ENCODE results near the gene TUT7. TPM values are rescaled to one million over a fixed set of nuclear protein-coding genes. Genes with fewer than 3 reads are reported as not detected.

Gene TUT7
- total and polyA plus RNA-seq, 8 donors = 9.8 to 26.2 (median 12.1) TPM

DNA sequence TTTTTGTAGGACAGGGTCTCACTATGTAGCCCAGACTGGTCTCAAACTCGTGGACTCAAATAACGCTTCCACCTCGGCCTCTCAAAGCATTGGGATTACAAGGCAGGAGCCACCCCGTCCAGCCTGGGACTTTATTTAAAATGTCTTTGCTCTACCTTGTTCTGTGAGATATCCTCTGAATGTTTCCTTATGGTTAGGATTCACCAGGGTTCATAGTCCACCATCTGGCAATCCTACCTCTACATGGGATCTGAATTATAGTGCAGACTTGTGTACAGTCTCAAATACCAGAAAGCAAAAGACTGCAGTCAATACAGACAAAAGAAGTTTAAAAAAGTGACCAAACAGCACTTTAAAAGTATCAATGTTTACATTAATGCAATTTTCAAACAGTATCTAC is 82.0 kb downstream of the TUT7 start:
- 95 to 96% methylated on average over 4 of the region's 4 CpGs for WGBS, 2 donors
- Histone ChIP-seq H3K4me3 (no peak overlapping the region), H3K36me3 (peaks cover 0 to 16% (median 0%) of the 10 kb centered on the region in 3 donors), H3K4me1 (no peaks in the 10 kb centered on the region), H3K9me3 (no peaks in the 10 kb centered on the region), H3K27me3 (no peaks in the 10 kb centered on the region), H3K27ac (no peak overlapping the region)
- no peak for DNase-seq
- no peak for ATAC-seq
- FAIRE-seq = no peak
- intact Hi-C loops (cut with DNase I) = no loop called here
- TF ChIP-seq, protein P1, sequence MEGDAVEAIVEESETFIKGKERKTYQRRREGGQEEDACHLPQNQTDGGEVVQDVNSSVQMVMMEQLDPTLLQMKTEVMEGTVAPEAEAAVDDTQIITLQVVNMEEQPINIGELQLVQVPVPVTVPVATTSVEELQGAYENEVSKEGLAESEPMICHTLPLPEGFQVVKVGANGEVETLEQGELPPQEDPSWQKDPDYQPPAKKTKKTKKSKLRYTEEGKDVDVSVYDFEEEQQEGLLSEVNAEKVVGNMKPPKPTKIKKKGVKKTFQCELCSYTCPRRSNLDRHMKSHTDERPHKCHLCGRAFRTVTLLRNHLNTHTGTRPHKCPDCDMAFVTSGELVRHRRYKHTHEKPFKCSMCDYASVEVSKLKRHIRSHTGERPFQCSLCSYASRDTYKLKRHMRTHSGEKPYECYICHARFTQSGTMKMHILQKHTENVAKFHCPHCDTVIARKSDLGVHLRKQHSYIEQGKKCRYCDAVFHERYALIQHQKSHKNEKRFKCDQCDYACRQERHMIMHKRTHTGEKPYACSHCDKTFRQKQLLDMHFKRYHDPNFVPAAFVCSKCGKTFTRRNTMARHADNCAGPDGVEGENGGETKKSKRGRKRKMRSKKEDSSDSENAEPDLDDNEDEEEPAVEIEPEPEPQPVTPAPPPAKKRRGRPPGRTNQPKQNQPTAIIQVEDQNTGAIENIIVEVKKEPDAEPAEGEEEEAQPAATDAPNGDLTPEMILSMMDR (IDR thresholded peaks at IDR 0.05) = no peak

DNA sequence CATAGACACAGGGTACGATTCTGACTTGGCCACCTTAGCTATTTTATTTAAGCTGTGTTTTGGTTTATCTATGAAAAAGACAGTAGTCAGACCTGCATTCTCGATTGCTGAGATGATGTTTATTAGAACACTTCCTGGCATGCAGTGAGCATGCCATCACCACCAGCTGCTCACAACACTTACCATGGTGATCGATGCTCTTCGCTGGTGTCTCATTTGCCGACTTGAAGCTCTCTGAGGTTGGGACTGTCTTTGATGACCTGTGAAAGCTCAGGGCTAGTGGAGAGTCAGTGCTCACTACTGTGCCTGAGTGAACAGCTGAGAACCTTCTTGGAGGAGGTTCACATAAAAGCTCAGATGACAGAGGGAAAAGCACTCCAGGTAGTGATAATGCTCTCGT is 90.3 kb downstream of the TUT7 start:
- H3K4me1 ChIP-seq = no peaks in the 10 kb centered on the region
- FAIRE-seq = no peak
- intact Hi-C loops (cut with DNase I) = no loop called here
- no peaks in the 10 kb centered on the region for H3K27me3 ChIP-seq
- TF ChIP-seq, protein P1 (IDR thresholded peaks at IDR 0.05) = no peak
- WGBS, 2 donors = 87 to 91% methylated on average over 6 of the region's 6 CpGs
- H3K27ac ChIP-seq = no peak overlapping the region
- H3K9me3 ChIP-seq = no peaks in the 10 kb centered on the region
- ATAC-seq = no peak
- H3K36me3 ChIP-seq = peaks cover 0 to 18% (median 6%) of the 10 kb centered on the region in 3 donors
- H3K4me3 ChIP-seq = no peak overlapping the region
- no peak for DNase-seq

DNA sequence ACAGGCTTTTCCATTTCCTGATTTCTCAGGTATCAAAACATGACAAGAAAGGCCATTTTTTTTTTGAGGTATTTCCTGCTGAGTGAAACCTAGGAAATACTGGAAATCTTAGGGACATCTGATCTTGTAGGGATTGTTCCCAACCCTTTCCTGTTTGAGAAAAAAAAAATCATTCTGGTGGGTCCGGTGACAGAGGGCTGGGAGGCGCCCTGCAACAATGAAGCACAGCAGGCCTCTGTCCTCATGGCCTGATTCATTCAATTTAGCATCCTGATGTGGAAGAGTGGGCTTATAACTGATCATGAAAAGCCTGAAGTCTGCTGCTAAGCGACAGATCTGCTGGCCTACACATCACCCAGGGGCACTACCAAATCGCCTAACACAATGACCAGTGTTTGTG is 91.7 kb downstream of the TUT7 start:
- peaks cover 0 to 18% (median 6%) of the 10 kb centered on the region in 3 donors for H3K36me3 ChIP-seq
- WGBS, 2 donors = 80 to 94% methylated on average over 4 of the region's 4 CpGs
- H3K4me1 ChIP-seq = no peaks in the 10 kb centered on the region
- intact Hi-C loops (cut with DNase I) = no loop called here
- no peak overlapping the region for H3K4me3 ChIP-seq
- ATAC-seq = no peak
- TF ChIP-seq, protein P1 (IDR thresholded peaks at IDR 0.05) = no peak
- no peak overlapping the region for H3K27ac ChIP-seq
- no peaks in the 10 kb centered on the region for H3K27me3 ChIP-seq
- H3K9me3 ChIP-seq = no peaks in the 10 kb centered on the region
- no peak for DNase-seq
- FAIRE-seq = no peak

DNA sequence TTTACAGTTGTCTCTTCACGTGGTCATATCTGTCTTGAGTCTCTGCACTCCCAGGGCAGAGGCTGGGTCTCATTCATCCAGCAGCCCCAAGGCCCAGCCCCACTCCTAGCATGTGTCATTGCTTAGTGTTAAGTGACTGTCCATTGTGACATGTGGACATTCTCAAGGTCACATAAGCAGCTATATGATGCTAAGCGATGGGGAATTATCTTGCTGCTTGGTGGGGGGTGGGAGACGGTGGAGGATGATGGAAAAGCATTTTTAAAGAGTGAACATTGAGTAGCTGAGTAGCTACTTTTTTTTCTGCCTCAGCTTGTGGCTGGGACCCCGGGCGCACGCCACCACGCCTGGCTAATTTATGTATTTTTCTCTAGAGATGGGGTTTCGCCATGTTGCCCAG is 94.7 kb downstream of the TUT7 start, which contains the start of gene C9orf153:
Gene C9orf153 (minus strand): TSS at position 101 of the 400 bp plus-strand sequence. CDS start 30,054 bp downstream, outside the sequence.
- intact Hi-C loops (cut with DNase I) = no loop called here

DNA sequence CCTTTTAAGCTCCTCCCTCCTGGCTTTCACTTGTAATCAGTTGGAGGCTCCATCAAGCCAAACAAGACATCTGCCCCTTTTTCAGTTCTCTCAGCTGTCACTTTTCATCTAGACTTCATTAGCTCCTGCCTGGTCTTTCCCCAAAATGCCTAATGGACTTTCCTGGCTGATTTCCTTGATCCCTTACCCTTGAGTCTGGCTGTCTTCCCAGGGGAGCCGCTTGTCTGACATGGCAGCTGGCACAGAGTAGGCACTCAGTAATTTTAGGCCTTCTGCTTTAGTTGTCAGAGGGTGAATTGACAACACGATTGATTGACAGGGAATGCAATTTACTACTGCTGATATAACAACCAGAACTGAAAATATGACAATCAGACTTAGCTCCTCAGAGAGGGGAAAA is 96.8 kb downstream of the TUT7 start:
- TF ChIP-seq, protein P1 (IDR thresholded peaks at IDR 0.05) = no peak
- FAIRE-seq = no peak

More for the DNA sequence above, 94.7 kb downstream of the TUT7 start, which contains the start of gene C9orf153:
- H3K27me3 ChIP-seq = no peaks in the 10 kb centered on the region
- H3K9me3 ChIP-seq = no peaks in the 10 kb centered on the region
- 84 to 85% methylated on average over 8 of the region's 8 CpGs for WGBS, 2 donors
- no peaks in the 10 kb centered on the region for H3K4me1 ChIP-seq
- no peak within 1 kb of the TSS for H3K27ac ChIP-seq
- FAIRE-seq = no peak
- no peak for DNase-seq
- TF ChIP-seq, protein P1 (IDR thresholded peaks at IDR 0.05) = no peak
- no peak within 1 kb of the TSS for H3K4me3 ChIP-seq
- H3K36me3 ChIP-seq = peaks cover 0 to 12% (median 6%) of the 10 kb centered on the region in 3 donors
- ATAC-seq = no peak

More for the DNA sequence above, 96.8 kb downstream of the TUT7 start:
- Histone ChIP-seq H3K27ac (no peak overlapping the region), H3K4me1 (no peaks in the 10 kb centered on the region), H3K9me3 (no peaks in the 10 kb centered on the region), H3K4me3 (no peak overlapping the region), H3K36me3 (no peaks in the 10 kb centered on the region), H3K27me3 (no peaks in the 10 kb centered on the region)
- intact Hi-C loops (cut with DNase I) = no loop called here
- no peak for DNase-seq
- 68 to 75% methylated on average over 2 of the region's 2 CpGs for WGBS, 2 donors
- no peak for ATAC-seq

Measured in pancreas (tissue), 10 donors.